ENCODE results near the gene TAS2R40.

DNA sequence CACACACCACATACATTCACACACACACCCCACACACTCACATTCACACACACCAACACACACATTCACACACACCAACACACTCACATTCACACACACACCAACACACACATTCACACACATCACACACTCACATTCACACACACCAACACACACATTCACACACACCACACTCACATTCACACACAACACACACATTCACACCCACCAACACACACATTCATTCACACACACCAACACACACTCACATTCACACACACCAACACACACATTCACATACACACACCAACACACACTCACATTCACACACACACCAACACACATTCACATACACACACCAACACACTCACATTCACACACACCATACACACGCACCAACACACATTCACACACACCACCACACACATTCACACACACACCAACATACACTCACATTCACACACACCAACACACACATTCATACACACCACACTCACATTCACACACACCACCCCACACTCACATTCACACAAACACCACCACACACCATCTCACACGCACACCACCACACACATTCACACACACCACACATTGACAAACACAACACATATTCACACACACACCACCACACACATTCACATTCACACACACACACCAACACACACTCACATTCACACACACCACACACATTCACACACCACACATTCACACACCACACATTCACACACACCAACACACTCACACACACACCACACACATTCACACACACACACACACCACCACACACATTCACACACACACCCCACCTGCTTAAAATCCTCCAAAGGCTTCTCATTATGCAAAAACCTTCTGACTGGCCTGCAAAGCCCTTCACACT lies 9.0 kb downstream of the TAS2R40 start:
- no peak for TF ChIP-seq CTCF (IDR thresholded peaks at IDR 0.05)
- no peak for TF ChIP-seq POLR2A (IDR thresholded peaks at IDR 0.05)
